Psoas muscle (tissue), 8 donors: ENCODE data around the gene PRICKLE4. TPM values are rescaled to one million over a fixed set of nuclear protein-coding genes. Genes with fewer than 3 reads are reported as not detected.

ENCODE experiments used
- ATAC-seq, 4 donors: fragments of 200-7000 bp; cut with Tn5 transposase; one replicate each; pipeline ENCODE4 v1.9.1; 2020; ENCODE audit warnings: moderate library complexity in 3 of 4, mild to moderate bottlenecking in 2 of 4
- DNase-seq, 2 donors: peaks; one replicate each; pipeline ENCODE4 v3.0.0-alpha.2; 2020
- H3K27ac ChIP-seq: fragments of 200-600 bp; one replicate; pipeline ENCODE4 v1.8.0; 2022
- H3K27me3 ChIP-seq, 3 donors: fragments of 200-600 bp in 1 of 3; one replicate each; pipeline versions ENCODE4 v1.6.1 to v1.8.0; 2013 to 2022; ENCODE audit warnings: low read length in 2 of 3, mild to moderate bottlenecking in 2 of 3, moderate library complexity in 1 of 3; ENCODE audit not compliant: insufficient read depth in 3 of 3
- H3K36me3 ChIP-seq, 2 donors: fragments of 200-600 bp in 1 of 2; one replicate each; pipeline versions ENCODE4 v1.6.1 to v1.8.0; 2013 to 2022; ENCODE audit warnings: low read depth in 1 of 2, mild to moderate bottlenecking in 1 of 2, moderate library complexity in 1 of 2; ENCODE audit not compliant: insufficient read depth in 1 of 2
- H3K4me1 ChIP-seq: fragments of 200-600 bp; one replicate; pipeline ENCODE4 v1.8.0; 2022
- H3K4me3 ChIP-seq: fragments of 200-600 bp; one replicate; pipeline ENCODE4 v1.8.0; 2022; ENCODE audit warnings: mild to moderate bottlenecking
- H3K9me3 ChIP-seq: fragments of 200-600 bp; one replicate; pipeline ENCODE4 v1.8.0; 2022
- WGBS, 3 donors: extraction: QIAGEN DNeasy Blood & Tissue Kit; methylation state at CpG; one replicate each; pipeline versions ENCODE4 v1.1.6 to v1.1.7; 2013; 5-methylcytosine and 5-hydroxymethylcytosine counted together
- intact Hi-C, 2 donors: fragments of 100-400 bp; cut with DNase I; formaldehyde crosslinking; loops; one replicate each; pipeline versions ENCODE4 v1.11.0 to v1.14.2; 2022
- polyA plus RNA-seq, 3 donors: library from polyadenylated mRNA; stranded (reverse); fragments of 200-250 nt; gene quantifications; one replicate each; pipeline ENCODE4 v1.2.3, GENCODE V29; 2013
- total RNA-seq, 4 donors: library from RNA; stranded (reverse); fragmentation: NEBNext Ultra II Directional in 2 of 4; extraction: Animal tissue kit (Norgen Biotek cat#: 25700) in 2 of 4; gene quantifications; one replicate each; pipeline versions ENCODE4 v1.2.1 to v1.2.4, GENCODE V29; 2021 to 2023
- TF ChIP-seq, protein P1 (sequence below): fragments of 200-600 bp; IDR thresholded peaks from one replicate; pipeline ENCODE4 v1.8.0; 2022; ENCODE audit warnings: antibody characterized with exemption
- donor health status: healthy with polysubstance abuse.
- donor health status: DM: no; HTN: no; CAD: no; lungs with moderate emphysema.
- donor health status: Bipolar disorder and iron deficiency.
- donor health status: healthy.
- donor health status: DM: yes; HTN: yes; CAD: no.
- donor health status: DM: no; HTN: no; CAD: no.
- donor health status: DM: no; HTN: no; CAD: no.
- donor health status: DM: yes; HTN: yes; CAD: no.

Gene PRICKLE4
- total and polyA plus RNA-seq, 7 donors: 0.46 to 0.92 (median 0.70) TPM; not detected in 2

- H3K27me3 ChIP-seq: no peaks in the 10 kb centered on the region
- TF ChIP-seq, protein P1, sequence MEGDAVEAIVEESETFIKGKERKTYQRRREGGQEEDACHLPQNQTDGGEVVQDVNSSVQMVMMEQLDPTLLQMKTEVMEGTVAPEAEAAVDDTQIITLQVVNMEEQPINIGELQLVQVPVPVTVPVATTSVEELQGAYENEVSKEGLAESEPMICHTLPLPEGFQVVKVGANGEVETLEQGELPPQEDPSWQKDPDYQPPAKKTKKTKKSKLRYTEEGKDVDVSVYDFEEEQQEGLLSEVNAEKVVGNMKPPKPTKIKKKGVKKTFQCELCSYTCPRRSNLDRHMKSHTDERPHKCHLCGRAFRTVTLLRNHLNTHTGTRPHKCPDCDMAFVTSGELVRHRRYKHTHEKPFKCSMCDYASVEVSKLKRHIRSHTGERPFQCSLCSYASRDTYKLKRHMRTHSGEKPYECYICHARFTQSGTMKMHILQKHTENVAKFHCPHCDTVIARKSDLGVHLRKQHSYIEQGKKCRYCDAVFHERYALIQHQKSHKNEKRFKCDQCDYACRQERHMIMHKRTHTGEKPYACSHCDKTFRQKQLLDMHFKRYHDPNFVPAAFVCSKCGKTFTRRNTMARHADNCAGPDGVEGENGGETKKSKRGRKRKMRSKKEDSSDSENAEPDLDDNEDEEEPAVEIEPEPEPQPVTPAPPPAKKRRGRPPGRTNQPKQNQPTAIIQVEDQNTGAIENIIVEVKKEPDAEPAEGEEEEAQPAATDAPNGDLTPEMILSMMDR: no peak
- intact Hi-C loops: loop anchor here (5.0 to 10.0 kb wide), 4 partner anchors 42 to 412 kb away; partner anchors contain the start of gene TFEB (in 1 of the 2)
- H3K4me1 ChIP-seq: peaks cover 10% of the 10 kb centered on the region
- peaks cover 6 to 27% of the 10 kb centered on the region in 2 donors for H3K36me3 ChIP-seq
- no peak for DNase-seq
- 14 to 36% (median 27%) methylated on average over 6 of the region's 6 CpGs for WGBS, 3 donors
- H3K9me3 ChIP-seq: no peaks in the 10 kb centered on the region
- peak overlapping the region; percentile 91 for H3K4me3 ChIP-seq
- no peak for ATAC-seq
- no peak overlapping the region for H3K27ac ChIP-seq
Measured at GRCh38 chr6:41778895-41779294, 1.7 kb upstream of the PRICKLE4 start.

- Histone ChIP-seq H3K4me3 (peak overlapping the region; percentile 91), H3K4me1 (peaks cover 10% of the 10 kb centered on the region), H3K9me3 (no peaks in the 10 kb centered on the region), H3K27me3 (no peaks in the 10 kb centered on the region), H3K27ac (peak overlapping the region; percentile 51), H3K36me3 (peaks cover 6 to 22% of the 10 kb centered on the region in 2 donors)
- TF ChIP-seq, protein P1: no peak
- DNase-seq (no peak), ATAC-seq (no peak)
- intact Hi-C loops: loop anchor here (5.0 to 10.0 kb wide), 4 partner anchors 42 to 412 kb away; partner anchors contain the start of gene TFEB (in 1 of the 2)
- 1 to 4% (median 2%) methylated on average over 9 to 16 of the region's 16 CpGs for WGBS, 3 donors
Measured at GRCh38 chr6:41779336-41779735, 1.2 kb upstream of the PRICKLE4 start.

- Histone ChIP-seq H3K36me3 (peaks cover 1 to 16% of the 10 kb centered on the region in 2 donors), H3K4me3 (peak within 1 kb of the TSS; percentile 91), H3K27me3 (no peaks in the 10 kb centered on the region), H3K9me3 (no peaks in the 10 kb centered on the region), H3K4me1 (peaks cover 10% of the 10 kb centered on the region), H3K27ac (peak within 1 kb of the TSS; percentile 75)
- DNase-seq (peak; percentile 99 to 100), ATAC-seq (peak; percentile 97 to 98 (median 98))
- 0% methylated on average over 67 to 73 of the region's 73 CpGs for WGBS, 3 donors
- intact Hi-C loops: loop anchor here (1.0 to 10.0 kb wide), 7 partner anchors 43 to 413 kb away; partner anchors contain the start of genes TFEB (in 1 of the 2) and USP49 (in 1 of the 2)
- TF ChIP-seq, protein P1: peak; percentile 87
Measured at GRCh38 chr6:41779788-41780550, 613 bp upstream of the PRICKLE4 start, which contains the start of gene FRS3. Gene FRS3, minus strand, starts transcription at chr6:41779900. Its CDS starts 2,913 bp downstream, at chr6:41776987.

- TF ChIP-seq, protein P1: no peak
- ATAC-seq: no peak
- peak overlapping the region; percentile 75 for H3K27ac ChIP-seq
Measured at GRCh38 chr6:41781366-41781730, 766 bp downstream of the PRICKLE4 start.

More at GRCh38 chr6:41781366-41781730, 766 bp downstream of the PRICKLE4 start:
- DNase-seq: no peak
- H3K4me3 ChIP-seq: peak overlapping the region; percentile 91
- intact Hi-C loops: loop anchor here (5.0 to 10.0 kb wide), 2 partner anchors 113 to 261 kb away; partner anchors contain the start of gene USP49 (in 1 of the 2)
- H3K4me1 ChIP-seq: peaks cover 18% of the 10 kb centered on the region
- H3K36me3 ChIP-seq: peaks cover 0 to 5% of the 10 kb centered on the region in 2 donors
- WGBS, 3 donors: 12 to 25% (median 14%) methylated on average over 3 of the region's 3 CpGs
- H3K9me3 ChIP-seq: no peaks in the 10 kb centered on the region
- no peaks in the 10 kb centered on the region for H3K27me3 ChIP-seq
